GM19324 (cell line): ENCODE data around the gene ZNF654.
"Not testable (repeated sequence)": the region's sequence is repeated elsewhere in the genome, so short reads cannot be mapped to it uniquely, and the experiment has no call there.

Experiments used
- ATAC-seq: cut with Tn5 transposase; IDR thresholded peaks from one replicate; pipeline ENCODE4 v1.9.1; 2021; ENCODE audit warnings: mild to moderate bottlenecking, moderate library complexity; ENCODE audit not compliant: unreplicated experiment, low FRiP score

ZNF654 gene

GRCh38 chr3:88058581-88059379, at the start of gene ZNF654, which contains the start of gene CGGBP1:
Gene ZNF654, plus strand, starts transcription at chr3:88059255. Its CDS starts 65 bp downstream, at chr3:88059320.
Gene CGGBP1, minus strand, starts transcription at chr3:88059005. Its CDS starts 3,029 bp downstream, at chr3:88055976.
- peak; percentile 98 for ATAC-seq

DNA sequence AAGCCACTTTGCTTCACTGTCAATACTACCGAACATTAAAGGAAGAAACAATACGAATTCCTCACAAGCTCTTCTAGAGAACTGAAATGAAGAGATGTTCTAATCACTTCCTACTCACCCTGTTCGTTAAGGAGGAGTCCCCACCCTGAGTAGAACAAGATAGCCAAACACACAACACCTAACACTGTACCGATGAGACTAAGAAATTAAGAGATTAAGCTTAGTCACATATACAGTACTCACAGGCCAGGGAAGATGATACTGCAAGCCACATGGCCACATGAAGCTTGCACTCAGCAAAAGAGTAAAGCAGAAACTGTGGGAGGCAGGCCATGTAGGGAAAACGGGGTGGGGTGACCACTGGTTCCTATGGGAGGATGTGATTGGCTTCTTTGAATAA, 48.2 kb upstream of the ZNF654 start:
- no peak for ATAC-seq

- ATAC-seq = no peak
Observed at GRCh38 chr3:88013592-88013991, 45.5 kb upstream of the ZNF654 start.

DNA sequence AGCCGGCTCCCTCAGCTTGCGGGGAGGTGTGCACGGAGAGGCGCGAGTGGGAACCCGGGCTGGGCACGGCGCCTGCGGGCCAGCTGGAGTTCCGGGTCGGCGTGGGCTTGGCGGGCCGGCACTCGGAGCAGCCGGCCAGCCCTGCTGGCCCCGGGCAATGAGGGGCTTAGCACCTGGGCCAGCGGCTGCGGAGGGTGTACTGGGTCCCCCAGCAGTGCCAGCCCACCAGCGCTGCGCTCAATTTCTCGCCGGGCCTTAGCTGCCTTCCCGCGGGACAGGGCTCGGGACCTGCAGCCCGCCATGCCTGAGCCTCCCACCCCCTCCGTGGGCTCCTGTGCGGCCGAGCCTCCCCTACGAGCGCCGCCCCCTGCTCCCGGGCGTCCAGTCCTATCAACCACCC, 43.4 kb upstream of the ZNF654 start:
- not testable (repeated sequence) for ATAC-seq

- ATAC-seq = peak; percentile 75
Observed at GRCh38 chr3:88019024-88019423, 40.0 kb upstream of the ZNF654 start.

DNA sequence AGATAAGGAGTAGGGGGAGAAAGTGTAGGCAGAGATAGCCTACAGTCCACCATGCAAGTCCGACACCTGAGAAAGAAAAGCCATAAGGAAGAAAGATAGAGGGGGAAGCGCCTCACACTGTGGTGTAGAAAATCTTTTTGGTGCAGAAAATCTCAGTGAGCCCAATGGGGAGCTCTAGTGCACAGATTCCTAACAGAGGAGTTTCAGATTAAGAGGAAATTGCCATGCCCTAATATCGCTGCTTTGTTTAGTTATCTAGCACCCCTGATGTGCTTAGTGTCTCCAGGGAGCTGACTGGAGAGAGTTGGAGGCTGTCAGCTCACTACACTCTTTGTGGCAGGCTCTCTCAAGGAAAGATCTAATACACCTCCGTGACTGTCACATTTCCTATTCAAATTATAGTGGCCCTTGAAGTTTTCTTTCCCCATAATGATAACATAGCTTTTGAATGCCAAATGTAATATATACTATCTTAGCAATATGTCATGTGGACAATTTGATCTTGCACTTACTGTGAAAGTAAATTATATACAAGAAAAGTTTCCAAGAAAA, 34.0 kb upstream of the ZNF654 start:
- ATAC-seq = no peak

- no peak for ATAC-seq
Observed at GRCh38 chr3:88028876-88029275, 30.2 kb upstream of the ZNF654 start.

GRCh38 chr3:88030210-88030609, 28.8 kb upstream of the ZNF654 start:
- no peak for ATAC-seq

GRCh38 chr3:88031642-88032077, 27.4 kb upstream of the ZNF654 start:
- ATAC-seq = peak; percentile 87

GRCh38 chr3:88032245-88032644, 26.8 kb upstream of the ZNF654 start:
- ATAC-seq = no peak

DNA sequence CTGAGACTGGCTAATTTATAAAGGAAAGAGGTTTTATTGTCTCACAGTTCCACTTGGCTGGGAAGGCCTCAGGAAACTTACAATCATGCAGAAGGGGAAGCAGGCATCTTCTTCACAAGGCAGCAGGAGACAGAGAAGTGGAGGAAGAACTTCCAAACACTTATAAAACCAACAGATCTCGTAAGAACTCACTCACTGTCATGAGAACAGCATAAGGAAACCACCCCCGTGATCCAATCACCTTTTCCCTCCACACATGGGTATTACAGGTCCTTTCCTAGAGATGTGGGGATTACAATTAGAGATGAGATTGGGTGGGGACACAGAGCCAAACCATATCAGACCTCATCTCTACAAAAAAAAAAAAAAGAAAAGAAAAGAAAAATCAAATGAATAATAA, 26.0 kb upstream of the ZNF654 start:
- no peak for ATAC-seq

- ATAC-seq = no peak
Observed at GRCh38 chr3:88033808-88034207, 25.2 kb upstream of the ZNF654 start.

DNA sequence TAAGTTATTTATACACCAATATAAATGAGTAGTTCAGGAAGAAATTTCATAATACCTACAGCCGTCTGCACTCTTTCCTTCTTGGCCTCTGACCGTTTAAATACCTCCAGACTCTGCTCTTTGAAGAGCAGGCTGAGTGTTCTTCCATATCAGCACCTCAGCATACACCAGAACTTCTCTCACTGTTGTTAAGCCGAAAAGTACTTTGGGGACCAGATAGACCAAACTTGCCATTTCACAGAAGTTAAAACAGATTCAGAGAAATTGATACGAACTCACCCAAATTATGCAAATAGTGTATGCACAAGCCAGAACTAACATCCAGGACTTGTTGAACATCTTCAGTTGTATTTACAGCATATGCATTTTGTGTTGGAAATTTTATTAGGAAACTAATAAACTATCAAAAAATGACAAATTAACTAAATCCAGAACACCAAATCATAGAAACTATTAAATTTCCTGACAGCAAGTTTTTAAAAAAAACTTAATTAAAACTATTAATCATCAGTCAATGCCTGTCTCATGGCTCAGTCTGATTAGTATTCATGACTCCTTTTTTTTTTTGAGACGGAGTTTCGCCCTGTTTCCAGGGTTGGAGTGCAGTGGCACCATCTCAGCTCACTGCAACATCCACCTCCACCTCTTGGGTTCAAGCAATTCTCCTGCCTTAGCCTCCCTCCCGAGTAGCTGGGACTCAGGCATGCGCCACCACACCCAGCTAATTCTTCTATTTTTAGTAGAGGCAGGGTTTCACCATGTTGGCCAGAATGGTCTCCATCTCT, 24.4 kb upstream of the ZNF654 start:
- no peak for ATAC-seq

GRCh38 chr3:88036221-88036620, 22.8 kb upstream of the ZNF654 start:
- no peak for ATAC-seq

GRCh38 chr3:88038566-88038965, 20.5 kb upstream of the ZNF654 start:
- no peak for ATAC-seq

GRCh38 chr3:88040529-88040928, 18.5 kb upstream of the ZNF654 start:
- ATAC-seq = no peak

DNA sequence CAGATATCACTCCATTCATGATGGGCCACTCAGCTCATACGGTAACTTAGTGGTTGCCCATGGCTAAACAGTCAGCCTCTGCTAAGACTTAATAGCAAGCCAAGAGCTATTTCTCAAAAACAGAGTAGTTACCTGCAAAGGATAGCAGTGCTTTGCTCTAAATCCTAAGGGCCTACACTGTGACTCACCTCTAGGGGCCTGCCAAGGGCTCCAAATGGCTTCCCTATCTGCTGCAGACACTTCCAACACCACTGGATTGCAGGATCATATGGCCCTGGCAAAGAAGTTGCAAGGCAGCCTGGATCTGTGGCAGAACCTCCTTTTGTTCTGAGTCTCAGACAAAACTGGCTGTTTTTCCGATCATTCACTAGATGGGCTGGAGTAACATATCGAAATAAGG, 18.1 kb upstream of the ZNF654 start:
- no peak for ATAC-seq

DNA sequence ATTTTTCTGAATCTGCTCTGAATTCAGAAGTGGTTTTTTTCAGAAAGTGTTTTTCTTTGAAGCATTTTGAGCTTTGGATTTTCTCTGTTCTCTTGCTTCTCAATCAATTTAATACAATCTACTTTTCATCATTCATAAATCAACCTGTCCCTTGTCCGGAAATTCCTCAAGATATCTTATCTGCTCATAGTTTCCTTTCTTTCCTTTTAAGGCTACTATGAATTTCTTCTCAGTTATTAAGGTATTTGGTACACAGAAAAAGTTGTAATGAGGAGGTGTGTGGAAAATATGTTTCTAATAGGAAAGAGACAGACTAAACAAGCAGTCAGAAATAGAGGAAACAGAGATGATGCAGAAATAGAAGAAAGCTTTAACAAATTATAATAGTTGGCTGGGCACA, 14.6 kb upstream of the ZNF654 start:
- no peak for ATAC-seq

- ATAC-seq = no peak
Observed at GRCh38 chr3:88046766-88047165, 12.3 kb upstream of the ZNF654 start.

DNA sequence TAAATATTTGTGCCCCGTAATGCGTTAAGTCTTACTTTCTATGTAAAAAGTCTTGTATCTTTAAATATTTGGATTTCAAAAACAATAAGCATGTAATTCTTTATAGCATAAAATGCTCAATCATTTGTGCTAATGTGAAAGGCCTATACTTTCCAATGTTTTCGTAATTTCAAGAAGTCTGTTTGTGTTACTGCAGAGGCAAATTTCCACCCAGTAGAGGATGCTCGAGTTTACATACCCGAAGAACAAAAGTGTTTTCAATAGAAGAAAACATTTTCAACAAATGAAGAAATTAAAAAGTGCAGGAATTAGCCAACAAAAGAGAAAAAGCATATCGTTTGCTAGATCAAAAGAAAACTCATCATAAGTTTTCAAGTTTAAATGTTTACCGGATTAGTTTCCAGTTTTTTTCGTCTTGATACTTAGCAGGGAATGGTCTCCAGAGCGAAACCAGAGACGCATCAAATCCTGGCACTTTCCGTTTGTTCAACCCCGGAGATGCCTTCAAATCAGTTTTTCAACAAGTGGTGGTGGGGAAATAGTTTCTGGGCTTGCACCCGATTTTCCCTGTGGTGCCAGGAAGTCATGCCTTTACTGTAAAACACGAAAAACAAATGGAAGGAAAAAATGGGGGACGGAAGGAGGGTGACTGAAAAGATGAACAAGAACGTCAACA, 1.3 kb upstream of the ZNF654 start:
- no peak for ATAC-seq

- ATAC-seq = no peak
Observed at GRCh38 chr3:88058306-88058580, 812 bp upstream of the ZNF654 start.
